ENCODE results near the gene CBX5. TPM values are rescaled to one million over a fixed set of nuclear protein-coding genes. Genes with fewer than 3 reads are reported as not detected.

The CBX5 gene
- total RNA-seq, 1 donor from 2014 or later = 173 TPM

- DNase-seq (ENCODE audit: low spot score) = no peak
- H3K4me1 Mint-ChIP-seq (ENCODE audit: unreplicated experiment) = no peaks in the 10 kb centered on the region
- peaks cover 21% of the 10 kb centered on the region for H3K36me3 Mint-ChIP-seq (ENCODE audit: low read depth, unreplicated experiment)
- peak; percentile 65 for TF ChIP-seq CTCF (IDR thresholded peaks at IDR 0.05; ENCODE audit: unreplicated experiment)
- peak overlapping the region; percentile 71 for H3K4me3 Mint-ChIP-seq (ENCODE audit: unreplicated experiment)
- H3K9me3 Mint-ChIP-seq (ENCODE audit: unreplicated experiment) = no peaks in the 10 kb centered on the region
- peak overlapping the region; percentile 88 for H3K27ac Mint-ChIP-seq (ENCODE audit: unreplicated experiment)
- no peaks in the 10 kb centered on the region for H3K27me3 Mint-ChIP-seq (ENCODE audit: unreplicated experiment)
Observed at GRCh38 chr12:54251667-54252284, 28.1 kb downstream of the CBX5 start.

DNA sequence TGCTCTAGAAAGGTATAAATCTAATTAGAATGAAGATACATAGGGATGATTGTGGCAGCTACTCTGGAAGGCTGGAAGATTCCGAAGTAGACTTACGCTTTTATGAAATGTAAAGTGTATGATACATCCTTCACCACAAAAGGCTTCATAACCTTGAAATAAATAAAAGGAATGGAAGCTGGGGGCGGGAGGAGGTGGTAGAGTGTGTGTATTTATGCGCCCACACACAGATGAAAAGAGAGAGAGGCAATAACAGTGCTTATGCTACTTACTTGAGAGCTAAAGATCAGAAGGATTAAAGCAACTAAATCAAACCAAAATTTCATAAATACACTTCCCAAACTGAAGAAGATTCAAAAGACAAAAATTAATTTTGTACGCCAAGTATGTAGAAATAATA lies 30.4 kb downstream of the CBX5 start:
- no peak for TF ChIP-seq CTCF (IDR thresholded peaks at IDR 0.05; ENCODE audit: unreplicated experiment)
- peak overlapping the region; percentile 40 for H3K4me3 Mint-ChIP-seq (ENCODE audit: unreplicated experiment)
- no peaks in the 10 kb centered on the region for H3K27me3 Mint-ChIP-seq (ENCODE audit: unreplicated experiment)
- no peak overlapping the region for H3K27ac Mint-ChIP-seq (ENCODE audit: unreplicated experiment)
- DNase-seq (ENCODE audit: low spot score) = no peak
- H3K9me3 Mint-ChIP-seq (ENCODE audit: unreplicated experiment) = no peaks in the 10 kb centered on the region
- H3K4me1 Mint-ChIP-seq (ENCODE audit: unreplicated experiment) = no peaks in the 10 kb centered on the region
- peaks cover 15% of the 10 kb centered on the region for H3K36me3 Mint-ChIP-seq (ENCODE audit: low read depth, unreplicated experiment)

DNA sequence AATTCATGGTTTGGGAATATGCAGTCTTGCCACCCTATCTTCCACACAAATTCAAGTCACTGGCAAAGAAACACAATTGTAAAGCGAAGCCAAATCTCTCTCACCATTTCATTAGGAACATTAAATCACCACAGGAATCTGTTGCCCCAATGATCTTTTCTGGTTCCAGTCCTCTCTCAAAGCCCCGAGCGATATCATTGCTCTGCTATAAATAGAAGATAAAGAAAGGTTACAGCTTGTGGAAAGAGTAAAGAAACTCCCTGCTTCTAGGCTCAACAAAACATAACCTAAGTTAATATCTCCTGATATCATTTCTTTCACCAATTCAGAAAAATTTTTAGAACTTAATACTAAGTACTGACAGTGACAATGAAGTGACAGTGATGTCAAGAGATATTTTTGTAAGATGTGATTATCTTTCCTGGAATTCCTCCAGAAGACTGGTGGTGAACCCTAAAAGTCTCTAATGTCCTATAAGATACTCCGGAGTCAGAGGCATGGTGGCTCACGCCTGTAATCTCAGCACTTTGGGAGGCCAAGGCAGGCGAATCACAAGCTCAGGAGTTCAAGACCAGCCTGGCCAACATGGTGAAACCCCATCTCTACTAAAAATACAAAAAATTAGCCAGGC lies 33.8 kb downstream of the CBX5 start:
- DNase-seq (ENCODE audit: low spot score) = no peak
- H3K9me3 Mint-ChIP-seq (ENCODE audit: unreplicated experiment) = no peaks in the 10 kb centered on the region
- peaks cover 14% of the 10 kb centered on the region for H3K36me3 Mint-ChIP-seq (ENCODE audit: low read depth, unreplicated experiment)

GRCh38 chr12:54240971-54241588 lies 38.8 kb downstream of the CBX5 start:
- H3K4me3 Mint-ChIP-seq (ENCODE audit: unreplicated experiment) = no peak overlapping the region
- H3K4me1 Mint-ChIP-seq (ENCODE audit: unreplicated experiment) = peaks cover 36% of the 10 kb centered on the region
- TF ChIP-seq CTCF (IDR thresholded peaks at IDR 0.05; ENCODE audit: unreplicated experiment) = no peak
- no peak overlapping the region for H3K27ac Mint-ChIP-seq (ENCODE audit: unreplicated experiment)
- H3K36me3 Mint-ChIP-seq (ENCODE audit: low read depth, unreplicated experiment) = peaks cover 8% of the 10 kb centered on the region
- DNase-seq (ENCODE audit: low spot score) = no peak
- H3K9me3 Mint-ChIP-seq (ENCODE audit: unreplicated experiment) = no peaks in the 10 kb centered on the region
- no peaks in the 10 kb centered on the region for H3K27me3 Mint-ChIP-seq (ENCODE audit: unreplicated experiment)

More for the DNA sequence above, 33.8 kb downstream of the CBX5 start:
- Mint-ChIP-seq H3K4me1 (ENCODE audit: unreplicated experiment) (peaks cover 7% of the 10 kb centered on the region), H3K27ac (ENCODE audit: unreplicated experiment) (peak overlapping the region; percentile 13), H3K4me3 (ENCODE audit: unreplicated experiment) (peak overlapping the region; percentile 8), H3K27me3 (ENCODE audit: unreplicated experiment) (no peaks in the 10 kb centered on the region)
- no peak for TF ChIP-seq CTCF (IDR thresholded peaks at IDR 0.05; ENCODE audit: unreplicated experiment)

DNA sequence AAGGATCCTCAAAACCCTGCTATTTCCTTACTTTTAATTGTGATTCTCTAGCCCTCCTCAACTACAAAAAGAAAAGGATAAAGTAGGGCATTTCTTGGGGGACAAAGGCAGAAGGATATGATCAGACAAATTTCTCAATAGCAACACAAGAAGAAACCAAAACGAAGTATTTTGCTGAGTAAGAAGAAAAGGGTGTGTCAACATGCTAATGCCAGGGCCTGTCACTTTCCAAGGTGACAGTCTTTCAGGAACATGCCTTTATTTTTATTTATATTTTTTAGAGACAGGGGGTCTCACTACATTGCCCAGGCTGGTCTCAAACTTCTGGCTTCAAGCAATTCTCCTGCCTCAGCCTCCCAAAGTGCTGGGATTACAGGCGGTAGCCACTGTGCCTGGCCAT lies 39.8 kb downstream of the CBX5 start:
- no peak for TF ChIP-seq CTCF (IDR thresholded peaks at IDR 0.05; ENCODE audit: unreplicated experiment)

More for the DNA sequence above, 39.8 kb downstream of the CBX5 start:
- Mint-ChIP-seq H3K27ac (ENCODE audit: unreplicated experiment) (peak overlapping the region; percentile 74), H3K9me3 (ENCODE audit: unreplicated experiment) (no peaks in the 10 kb centered on the region), H3K36me3 (ENCODE audit: low read depth, unreplicated experiment) (peaks cover 8% of the 10 kb centered on the region), H3K4me3 (ENCODE audit: unreplicated experiment) (peak overlapping the region; percentile 51), H3K27me3 (ENCODE audit: unreplicated experiment) (no peaks in the 10 kb centered on the region), H3K4me1 (ENCODE audit: unreplicated experiment) (peaks cover 36% of the 10 kb centered on the region)
- DNase-seq (ENCODE audit: low spot score) = no peak

Measured in endothelial cell (in vitro differentiated cells).